ENCODE data around the gene MITF. TPM values are rescaled to one million over a fixed set of nuclear protein-coding genes. Genes with fewer than 3 reads are reported as not detected.

MITF gene
- total RNA-seq, 3 donors from 2014 or later: 3.2 to 56.1 (median 5.5) TPM

DNA sequence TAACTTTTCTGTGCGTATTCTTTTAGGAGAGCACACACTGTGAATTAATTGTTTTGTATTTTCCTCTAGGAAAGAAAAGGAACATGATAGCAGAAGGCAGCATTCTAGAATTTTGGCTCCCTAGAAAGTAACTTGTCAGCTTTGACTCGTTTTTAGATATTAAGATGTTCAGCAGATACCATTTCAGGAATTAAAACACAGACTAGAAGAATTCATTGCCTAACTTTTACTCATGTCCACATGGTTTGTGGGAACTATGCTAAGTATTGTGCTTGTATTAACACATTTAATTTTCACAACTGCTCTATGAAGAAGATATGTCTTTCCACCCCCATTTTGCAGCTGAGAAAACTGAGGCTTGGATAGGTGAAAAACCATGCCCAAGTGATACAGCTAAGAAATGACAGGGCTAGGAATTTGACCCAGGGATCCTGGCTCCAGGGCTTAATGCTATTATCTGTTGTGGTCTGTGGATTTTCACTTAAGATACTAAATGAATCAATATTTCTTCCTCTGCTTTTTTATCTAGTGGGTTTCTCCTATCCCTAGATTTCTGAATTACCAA, 128.8 kb downstream of the MITF start:
- intact Hi-C loops (cut with DNase I, micrococcal nuclease): no loop called here
- no peaks in the 10 kb centered on the region for H3K9me3 ChIP-seq
- ATAC-seq (no peak), DNase-seq (no peak)
- TF ChIP-seq, protein P1, sequence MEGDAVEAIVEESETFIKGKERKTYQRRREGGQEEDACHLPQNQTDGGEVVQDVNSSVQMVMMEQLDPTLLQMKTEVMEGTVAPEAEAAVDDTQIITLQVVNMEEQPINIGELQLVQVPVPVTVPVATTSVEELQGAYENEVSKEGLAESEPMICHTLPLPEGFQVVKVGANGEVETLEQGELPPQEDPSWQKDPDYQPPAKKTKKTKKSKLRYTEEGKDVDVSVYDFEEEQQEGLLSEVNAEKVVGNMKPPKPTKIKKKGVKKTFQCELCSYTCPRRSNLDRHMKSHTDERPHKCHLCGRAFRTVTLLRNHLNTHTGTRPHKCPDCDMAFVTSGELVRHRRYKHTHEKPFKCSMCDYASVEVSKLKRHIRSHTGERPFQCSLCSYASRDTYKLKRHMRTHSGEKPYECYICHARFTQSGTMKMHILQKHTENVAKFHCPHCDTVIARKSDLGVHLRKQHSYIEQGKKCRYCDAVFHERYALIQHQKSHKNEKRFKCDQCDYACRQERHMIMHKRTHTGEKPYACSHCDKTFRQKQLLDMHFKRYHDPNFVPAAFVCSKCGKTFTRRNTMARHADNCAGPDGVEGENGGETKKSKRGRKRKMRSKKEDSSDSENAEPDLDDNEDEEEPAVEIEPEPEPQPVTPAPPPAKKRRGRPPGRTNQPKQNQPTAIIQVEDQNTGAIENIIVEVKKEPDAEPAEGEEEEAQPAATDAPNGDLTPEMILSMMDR (IDR thresholded peaks at IDR 0.05): no peak
- no peaks in the 10 kb centered on the region for H3K36me3 ChIP-seq (ENCODE audit: low read depth)
- H3K4me1 ChIP-seq (ENCODE audit: low read depth): no peaks in the 10 kb centered on the region
- H3K4me3 ChIP-seq: no peak overlapping the region

DNA sequence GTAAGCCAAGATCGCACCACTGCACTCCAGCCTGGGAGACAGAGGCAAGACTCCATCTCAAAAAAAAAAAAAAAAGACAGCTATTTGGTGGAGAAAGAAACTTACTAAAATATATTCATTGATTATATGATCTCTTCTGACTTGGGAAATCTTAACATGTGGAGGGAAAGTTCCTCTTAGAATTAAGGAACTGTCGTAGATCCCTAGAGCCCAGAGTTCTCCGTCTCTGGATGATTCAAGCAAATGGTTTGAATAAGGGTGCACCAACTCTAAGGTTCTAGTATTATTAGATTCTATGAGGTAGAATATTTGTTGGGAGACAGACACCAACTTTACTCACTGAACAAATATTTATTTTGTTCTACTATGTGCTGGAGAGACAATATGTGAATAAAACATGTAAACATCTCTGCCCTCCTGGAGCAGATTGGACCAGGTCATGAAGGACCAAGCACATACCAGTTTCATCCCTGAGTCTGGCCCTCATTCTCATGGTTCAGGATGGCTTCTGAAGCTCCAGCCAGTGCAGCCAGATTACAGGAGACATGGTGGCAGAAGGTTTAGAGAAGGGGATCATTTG, 129.7 kb downstream of the MITF start:
- H3K4me3 ChIP-seq: no peak overlapping the region
- H3K9me3 ChIP-seq: no peaks in the 10 kb centered on the region
- TF ChIP-seq, protein P1 (IDR thresholded peaks at IDR 0.05): no peak
- ATAC-seq: no peak
- no peaks in the 10 kb centered on the region for H3K36me3 ChIP-seq (ENCODE audit: low read depth)
- no peak for DNase-seq
- intact Hi-C loops (cut with DNase I, micrococcal nuclease): no loop called here
- H3K4me1 ChIP-seq (ENCODE audit: low read depth): no peaks in the 10 kb centered on the region

- intact Hi-C loops (cut with DNase I, micrococcal nuclease): no loop called here
- H3K4me3 ChIP-seq: no peak overlapping the region
- ATAC-seq (no peak), DNase-seq (no peak)
- H3K9me3 ChIP-seq: no peaks in the 10 kb centered on the region
- no peaks in the 10 kb centered on the region for H3K36me3 ChIP-seq (ENCODE audit: low read depth)
- TF ChIP-seq, protein P1 (IDR thresholded peaks at IDR 0.05): no peak
- no peaks in the 10 kb centered on the region for H3K4me1 ChIP-seq (ENCODE audit: low read depth)
Measured at GRCh38 chr3:69869643-69870042, 130.4 kb downstream of the MITF start.

- no peaks in the 10 kb centered on the region for H3K4me1 ChIP-seq (ENCODE audit: low read depth)
- intact Hi-C loops (cut with DNase I, micrococcal nuclease): no loop called here
- no peaks in the 10 kb centered on the region for H3K36me3 ChIP-seq (ENCODE audit: low read depth)
- H3K9me3 ChIP-seq: no peaks in the 10 kb centered on the region
- DNase-seq: no peak
- TF ChIP-seq, protein P1 (IDR thresholded peaks at IDR 0.05): no peak
- ATAC-seq: no peak
- no peak overlapping the region for H3K4me3 ChIP-seq
Measured at GRCh38 chr3:69871251-69871650, 132.0 kb downstream of the MITF start.

- H3K36me3 ChIP-seq (ENCODE audit: low read depth): no peaks in the 10 kb centered on the region
- no peak for DNase-seq
- H3K4me1 ChIP-seq (ENCODE audit: low read depth): no peaks in the 10 kb centered on the region
- no peak for ATAC-seq
- TF ChIP-seq, protein P1 (IDR thresholded peaks at IDR 0.05): no peak
- no peaks in the 10 kb centered on the region for H3K9me3 ChIP-seq
- H3K4me3 ChIP-seq: no peak overlapping the region
- intact Hi-C loops (cut with DNase I, micrococcal nuclease): no loop called here
Measured at GRCh38 chr3:69871868-69872267, 132.6 kb downstream of the MITF start.
